Measurements from ENCODE around the gene KCNMA1.

KCNMA1 gene

GRCh38 chr10:77530011-77530410, 107.6 kb downstream of the KCNMA1 start:
- no peak for TF ChIP-seq CTCF (IDR thresholded peaks at IDR 0.05; ENCODE audit: control insufficient read depth, insufficient read depth, low read depth, low read length, missing control alignments)
- no peak overlapping the region for H3K4me3 ChIP-seq (ENCODE audit: control insufficient read depth, low read depth, low read length)
- no peak for DNase-seq (ENCODE audit: low read depth)

GRCh38 chr10:77529050-77529576, 108.5 kb downstream of the KCNMA1 start:
- TF ChIP-seq CTCF (IDR thresholded peaks at IDR 0.05; ENCODE audit: control insufficient read depth, insufficient read depth, low read depth, low read length, missing control alignments): no peak
- no peak for DNase-seq (ENCODE audit: low read depth)
- no peak overlapping the region for H3K4me3 ChIP-seq (ENCODE audit: control insufficient read depth, low read depth, low read length)

- DNase-seq (ENCODE audit: low read depth): no peak
- H3K4me3 ChIP-seq (ENCODE audit: control insufficient read depth, low read depth, low read length): no peak overlapping the region
- TF ChIP-seq CTCF (IDR thresholded peaks at IDR 0.05; ENCODE audit: control insufficient read depth, insufficient read depth, low read depth, low read length, missing control alignments): no peak
Measured at GRCh38 chr10:77527839-77528238, 109.8 kb downstream of the KCNMA1 start.

- DNase-seq (ENCODE audit: low read depth): no peak
- H3K4me3 ChIP-seq (ENCODE audit: control insufficient read depth, low read depth, low read length): no peak overlapping the region
- TF ChIP-seq CTCF (IDR thresholded peaks at IDR 0.05; ENCODE audit: control insufficient read depth, insufficient read depth, low read depth, low read length, missing control alignments): no peak
Measured at GRCh38 chr10:77526868-77527617, 110.6 kb downstream of the KCNMA1 start.

- DNase-seq (ENCODE audit: low read depth): peak; percentile 83
- TF ChIP-seq CTCF (IDR thresholded peaks at IDR 0.05; ENCODE audit: control insufficient read depth, insufficient read depth, low read depth, low read length, missing control alignments): no peak
- H3K4me3 ChIP-seq (ENCODE audit: control insufficient read depth, low read depth, low read length): no peak overlapping the region; the same call in 1 of the 2 replicates
Measured at GRCh38 chr10:77524281-77524711, 113.3 kb downstream of the KCNMA1 start.

- no peak overlapping the region for H3K4me3 ChIP-seq (ENCODE audit: control insufficient read depth, low read depth, low read length)
- DNase-seq (ENCODE audit: low read depth): no peak
- TF ChIP-seq CTCF (IDR thresholded peaks at IDR 0.05; ENCODE audit: control insufficient read depth, insufficient read depth, low read depth, low read length, missing control alignments): no peak
Measured at GRCh38 chr10:77522268-77522809, 115.3 kb downstream of the KCNMA1 start.
